ENCODE data around the gene BSN. TPM values are rescaled to one million over a fixed set of nuclear protein-coding genes. Genes with fewer than 3 reads are reported as not detected.

The BSN gene
- total RNA-seq, 2 experiments from 2014 or later: 0.09 to 0.11 TPM

GRCh38 chr3:49536875-49537533 lies 17.3 kb upstream of the BSN start:
- intact Hi-C loops (cut with DNase I, micrococcal nuclease): no loop called here
- DNase-seq: no peak
- ChIA-PET POLR2A (interaction anchor here (0.6 to 1.2 kb wide), 4 partner anchors 19 to 82 kb away, joined by 3 to 10 read pairs (median 7); partner anchors contain the start of gene DAG1), CTCF (interaction anchor here (0.6 to 7.1 kb wide), 5 partner anchors 118 to 423 kb away, joined by 3 to 122 read pairs (median 3); no protein-coding TSS in a partner anchor)
- Mint-ChIP-seq H3K27ac (no peak overlapping the region), H3K4me1 (no peaks in the 10 kb centered on the region), H3K36me3 (ENCODE audit: low read depth) (peaks cover 4% of the 10 kb centered on the region), H3K9me3 (ENCODE audit: low read depth) (no peaks in the 10 kb centered on the region), H3K4me3 (no peak overlapping the region), H3K27me3 (no peaks in the 10 kb centered on the region)
- ATAC-seq: no peak

- intact Hi-C loops (cut with DNase I, micrococcal nuclease): loop anchor here (1.0 to 5.0 kb wide), 6 partner anchors 14 to 367 kb away; partner anchors contain the start of genes BSN (in 1 of the 2) and DAG1 (in 1 of the 2)
- Mint-ChIP-seq H3K27me3 (no peaks in the 10 kb centered on the region), H3K27ac (no peak overlapping the region), H3K36me3 (ENCODE audit: low read depth) (no peaks in the 10 kb centered on the region), H3K4me3 (peak overlapping the region; percentile 62), H3K9me3 (ENCODE audit: low read depth) (no peaks in the 10 kb centered on the region), H3K4me1 (no peaks in the 10 kb centered on the region)
- ATAC-seq (peak; percentile 96), DNase-seq (peak; percentile 96)
- POLR2A ChIA-PET: interaction anchor here (0.6 to 1.6 kb wide), 7 partner anchors 15 to 362 kb away, joined by 3 to 14 read pairs (median 4); partner anchors contain the start of gene BSN
- CTCF ChIA-PET: interaction anchor here (0.6 to 7.1 kb wide), 44 partner anchors 8 to 813 kb away, joined by 3 to 122 read pairs (median 4); partner anchors contain the start of genes BSN, DAG1, INKA1 and USP4
Measured at GRCh38 chr3:49539659-49540560, 14.4 kb upstream of the BSN start.

GRCh38 chr3:49552087-49552486 lies 2.2 kb upstream of the BSN start:
- ATAC-seq (no peak), DNase-seq (no peak)
- H3K27me3 Mint-ChIP-seq: peaks cover 24% of the 10 kb centered on the region
- ChIA-PET CTCF (interaction anchor here (6.5 kb wide), 1 partner anchor 12 kb away, joined by 37 read pairs; no protein-coding TSS in a partner anchor), POLR2A (no interaction called here)
- H3K36me3 Mint-ChIP-seq (ENCODE audit: low read depth): no peaks in the 10 kb centered on the region
- no peak overlapping the region for H3K4me3 Mint-ChIP-seq
- peaks cover 11% of the 10 kb centered on the region for H3K4me1 Mint-ChIP-seq
- intact Hi-C loops (cut with DNase I, micrococcal nuclease): loop anchor here in 1 of 2 experiments (10.0 kb wide), 1 partner anchor 603 kb away; the partner anchor contains the start of gene SEMA3F
- no peak overlapping the region for H3K27ac Mint-ChIP-seq
- H3K9me3 Mint-ChIP-seq (ENCODE audit: low read depth): no peaks in the 10 kb centered on the region

GRCh38 chr3:49553324-49553691 lies 969 bp upstream of the BSN start:
- H3K36me3 Mint-ChIP-seq (ENCODE audit: low read depth): no peaks in the 10 kb centered on the region

GRCh38 chr3:49554633-49555265 lies 472 bp downstream of the BSN start:
- H3K4me3 Mint-ChIP-seq: peak overlapping the region; percentile 46
- H3K36me3 Mint-ChIP-seq (ENCODE audit: low read depth): no peaks in the 10 kb centered on the region
- H3K27me3 Mint-ChIP-seq: peaks cover 39% of the 10 kb centered on the region
- peak; percentile 67 for ATAC-seq
- peaks cover 11% of the 10 kb centered on the region for H3K4me1 Mint-ChIP-seq
- CTCF ChIA-PET: interaction anchor here (0.6 to 6.5 kb wide), 4 partner anchors 12 to 168 kb away, joined by 3 to 37 read pairs (median 8); no protein-coding TSS in a partner anchor
- H3K27ac Mint-ChIP-seq: no peak overlapping the region
- intact Hi-C loops (cut with DNase I, micrococcal nuclease): loop anchor here in 1 of 2 experiments (1.0 to 10.0 kb wide), 9 partner anchors 15 to 673 kb away; partner anchors contain the start of genes APEH, DAG1, MST1 and NICN1
- DNase-seq: peak; percentile 78
- no peaks in the 10 kb centered on the region for H3K9me3 Mint-ChIP-seq (ENCODE audit: low read depth)
- POLR2A ChIA-PET: interaction anchor here (1.4 kb wide), 1 partner anchor 15 kb away, joined by 7 read pairs; no protein-coding TSS in a partner anchor

More at GRCh38 chr3:49553324-49553691, 969 bp upstream of the BSN start:
- peaks cover 31% of the 10 kb centered on the region for H3K27me3 Mint-ChIP-seq
- H3K9me3 Mint-ChIP-seq (ENCODE audit: low read depth): no peaks in the 10 kb centered on the region
- CTCF ChIA-PET: interaction anchor here (0.6 to 6.5 kb wide), 3 partner anchors 13 to 118 kb away, joined by 3 to 37 read pairs (median 13); no protein-coding TSS in a partner anchor
- no peak overlapping the region for H3K27ac Mint-ChIP-seq
- DNase-seq: no peak
- H3K4me3 Mint-ChIP-seq: peak overlapping the region; percentile 72
- H3K4me1 Mint-ChIP-seq: peaks cover 11% of the 10 kb centered on the region
- no peak for ATAC-seq
- POLR2A ChIA-PET: no interaction called here
- intact Hi-C loops (cut with DNase I, micrococcal nuclease): loop anchor here in 1 of 2 experiments (10.0 kb wide), 1 partner anchor 601 kb away; the partner anchor contains the start of gene SEMA3F

- ChIA-PET POLR2A (no interaction called here), CTCF (interaction anchor here (0.7 to 6.5 kb wide), 3 partner anchors 11 to 86 kb away, joined by 3 to 37 read pairs (median 3); partner anchors contain the start of gene DAG1)
- Mint-ChIP-seq H3K27me3 (peaks cover 36% of the 10 kb centered on the region), H3K9me3 (ENCODE audit: low read depth) (no peaks in the 10 kb centered on the region), H3K27ac (no peak overlapping the region), H3K36me3 (ENCODE audit: low read depth) (no peaks in the 10 kb centered on the region), H3K4me3 (no peak overlapping the region), H3K4me1 (peaks cover 11% of the 10 kb centered on the region)
- DNase-seq (no peak), ATAC-seq (no peak)
- intact Hi-C loops (cut with DNase I, micrococcal nuclease): loop anchor here in 1 of 2 experiments (10.0 kb wide), 1 partner anchor 598 kb away; the partner anchor contains the start of gene SEMA3F
Measured at GRCh38 chr3:49556500-49557275, 2.4 kb downstream of the BSN start.

GRCh38 chr3:49563040-49563578 lies 8.8 kb downstream of the BSN start:
- H3K4me1 Mint-ChIP-seq: no peaks in the 10 kb centered on the region
- H3K9me3 Mint-ChIP-seq (ENCODE audit: low read depth): no peaks in the 10 kb centered on the region
- DNase-seq (no peak), ATAC-seq (no peak)
- ChIA-PET POLR2A (no interaction called here), CTCF (interaction anchor here (0.6 to 1.0 kb wide), 2 partner anchors 23 to 394 kb away, joined by 3 read pairs; no protein-coding TSS in a partner anchor)
- intact Hi-C loops (cut with DNase I, micrococcal nuclease): no loop called here
- no peaks in the 10 kb centered on the region for H3K36me3 Mint-ChIP-seq (ENCODE audit: low read depth)
- no peak overlapping the region for H3K27ac Mint-ChIP-seq
- no peak overlapping the region for H3K4me3 Mint-ChIP-seq
- H3K27me3 Mint-ChIP-seq: peaks cover 13% of the 10 kb centered on the region

- DNase-seq (no peak), ATAC-seq (no peak)
- ChIA-PET POLR2A (no interaction called here), CTCF (interaction anchor here (1.1 kb wide), 1 partner anchor 10 kb away, joined by 4 read pairs; no protein-coding TSS in a partner anchor)
- H3K4me3 Mint-ChIP-seq: no peak overlapping the region
- peak overlapping the region; percentile 1 for H3K27ac Mint-ChIP-seq
- H3K4me1 Mint-ChIP-seq: no peaks in the 10 kb centered on the region
- intact Hi-C loops (cut with DNase I, micrococcal nuclease): no loop called here
- H3K36me3 Mint-ChIP-seq (ENCODE audit: low read depth): no peaks in the 10 kb centered on the region
- H3K27me3 Mint-ChIP-seq: peaks cover 10% of the 10 kb centered on the region
- no peaks in the 10 kb centered on the region for H3K9me3 Mint-ChIP-seq (ENCODE audit: low read depth)
Measured at GRCh38 chr3:49563766-49564165, 9.5 kb downstream of the BSN start.

GRCh38 chr3:49566312-49566711 lies 12.0 kb downstream of the BSN start:
- POLR2A ChIA-PET: no interaction called here
- peaks cover 2% of the 10 kb centered on the region for H3K27me3 Mint-ChIP-seq
- no peak overlapping the region for H3K27ac Mint-ChIP-seq
- intact Hi-C loops (cut with DNase I, micrococcal nuclease): loop anchor here in 1 of 2 experiments (1.0 kb wide), 1 partner anchor 105 kb away; no protein-coding TSS in a partner anchor
- no peaks in the 10 kb centered on the region for H3K36me3 Mint-ChIP-seq (ENCODE audit: low read depth)
- H3K9me3 Mint-ChIP-seq (ENCODE audit: low read depth): no peaks in the 10 kb centered on the region
- H3K4me3 Mint-ChIP-seq: no peak overlapping the region
- H3K4me1 Mint-ChIP-seq: no peaks in the 10 kb centered on the region
- CTCF ChIA-PET: interaction anchor here (0.7 to 1.3 kb wide), 5 partner anchors 11 to 254 kb away, joined by 3 to 6 read pairs (median 4); no protein-coding TSS in a partner anchor
- ATAC-seq (peak; percentile 44), DNase-seq (no peak)

GRCh38 chr3:49567406-49567805 lies 13.1 kb downstream of the BSN start:
- Mint-ChIP-seq H3K4me3 (no peak overlapping the region), H3K36me3 (ENCODE audit: low read depth) (no peaks in the 10 kb centered on the region), H3K9me3 (ENCODE audit: low read depth) (no peaks in the 10 kb centered on the region), H3K27ac (no peak overlapping the region), H3K4me1 (no peaks in the 10 kb centered on the region), H3K27me3 (peaks cover 2% of the 10 kb centered on the region)
- CTCF ChIA-PET: interaction anchor here (0.5 to 1.3 kb wide), 6 partner anchors 11 to 1667 kb away, joined by 3 to 6 read pairs (median 4); no protein-coding TSS in a partner anchor
- intact Hi-C loops (cut with DNase I, micrococcal nuclease): no loop called here
- POLR2A ChIA-PET: no interaction called here
- ATAC-seq (no peak), DNase-seq (no peak)

Measured in activated CD4-positive, alpha-beta T cell treated with anti-CD3 and anti-CD28 coated beads for 36 hours (primary cell).